ENCODE measurements around the gene RPL10. TPM values are rescaled to one million over a fixed set of nuclear protein-coding genes. Genes with fewer than 3 reads are reported as not detected.
A peak's percentile ranks its signal among the peaks of the same experiment; 100 is the strongest.

Gene RPL10
- total RNA-seq, 2 experiments from 2014 or later = 5,036 to 5,204 TPM

GRCh38 chrX:154352012-154352401, 46.2 kb upstream of the RPL10 start:
- ChIA-PET POLR2A (no interaction called here), CTCF (no interaction called here)
- Mint-ChIP-seq H3K27me3 (no peaks in the 10 kb centered on the region), H3K4me1 (ENCODE audit: low read depth) (peaks cover 26% of the 10 kb centered on the region), H3K9me3 (no peaks in the 10 kb centered on the region), H3K27ac (peak overlapping the region; percentile 85), H3K36me3 (ENCODE audit: low read depth) (peaks cover 66% of the 10 kb centered on the region), H3K4me3 (peak overlapping the region; percentile 48)
- Histone ChIP-seq H3K27me3 (ENCODE audit: control insufficient read depth in 1 of 2, insufficient read depth in 2 of 2, low read length in 2 of 2) (no peaks in the 10 kb centered on the region), H3K36me3 (ENCODE audit: insufficient read depth, low read length) (peaks cover 90% of the 10 kb centered on the region), H3K4me3 (ENCODE audit: low read length) (no peak overlapping the region), H3K4me1 (ENCODE audit: insufficient read depth, low read length) (peaks cover 99% of the 10 kb centered on the region), H3K9me3 (ENCODE audit: control insufficient read depth in 1 of 2, insufficient read depth in 1 of 2, low read length in 2 of 2) (peaks cover 0 to 4% of the 10 kb centered on the region in 2 experiments), H3K27ac (ENCODE audit: low read depth in 1 of 2, low read length in 2 of 2) (peak overlapping the region; percentile 53 to 55)
- DNase-seq = peak in 1 of 14 experiments; percentile 3
- intact Hi-C loops (cut with DNase I, micrococcal nuclease) = no loop called here
- ATAC-seq (ENCODE audit: poor library complexity) = peak; percentile 4
- no peak for TF ChIP-seq CTCF (IDR thresholded peaks at IDR 0.05)

- POLR2A ChIA-PET = no interaction called here
- Mint-ChIP-seq H3K27me3 (no peaks in the 10 kb centered on the region), H3K4me3 (no peak overlapping the region), H3K27ac (no peak overlapping the region), H3K4me1 (ENCODE audit: low read depth) (peaks cover 21% of the 10 kb centered on the region), H3K9me3 (no peaks in the 10 kb centered on the region), H3K36me3 (ENCODE audit: low read depth) (peaks cover 66% of the 10 kb centered on the region)
- H3K36me3 ChIP-seq (ENCODE audit: insufficient read depth, low read length) = peaks cover 94% of the 10 kb centered on the region
- no peak for TF ChIP-seq CTCF (IDR thresholded peaks at IDR 0.05)
- CTCF ChIA-PET = no interaction called here
- peak overlapping the region; percentile 15 to 53 for H3K27ac ChIP-seq (ENCODE audit: low read depth in 1 of 2, low read length in 2 of 2)
- no peak for ATAC-seq (ENCODE audit: poor library complexity)
- DNase-seq = peak in 1 of 14 experiments; percentile 0
- peaks cover 0 to 4% of the 10 kb centered on the region in 2 experiments for H3K9me3 ChIP-seq (ENCODE audit: control insufficient read depth in 1 of 2, insufficient read depth in 1 of 2, low read length in 2 of 2)
- no peak overlapping the region for H3K4me3 ChIP-seq (ENCODE audit: low read length)
- no peaks in the 10 kb centered on the region for H3K27me3 ChIP-seq (ENCODE audit: control insufficient read depth in 1 of 2, insufficient read depth in 2 of 2, low read length in 2 of 2)
- intact Hi-C loops (cut with DNase I, micrococcal nuclease) = no loop called here
- H3K4me1 ChIP-seq (ENCODE audit: insufficient read depth, low read length) = peaks cover 99% of the 10 kb centered on the region
Observed at GRCh38 chrX:154352466-154352865, 45.7 kb upstream of the RPL10 start.

- Histone ChIP-seq H3K27me3 (ENCODE audit: control insufficient read depth in 1 of 2, insufficient read depth in 2 of 2, low read length in 2 of 2) (no peaks in the 10 kb centered on the region), H3K4me3 (ENCODE audit: low read length) (no peak overlapping the region), H3K4me1 (ENCODE audit: insufficient read depth, low read length) (peaks cover 100% of the 10 kb centered on the region), H3K9me3 (ENCODE audit: control insufficient read depth in 1 of 2, insufficient read depth in 1 of 2, low read length in 2 of 2) (peaks cover 0 to 4% of the 10 kb centered on the region in 2 experiments), H3K27ac (ENCODE audit: low read depth in 1 of 2, low read length in 2 of 2) (no peak overlapping the region), H3K36me3 (ENCODE audit: insufficient read depth, low read length) (peaks cover 99% of the 10 kb centered on the region)
- no peak overlapping the region for H3K27ac Mint-ChIP-seq
- peaks cover 16% of the 10 kb centered on the region for H3K4me1 Mint-ChIP-seq (ENCODE audit: low read depth)
- H3K36me3 Mint-ChIP-seq (ENCODE audit: low read depth) = peaks cover 68% of the 10 kb centered on the region
- no peak overlapping the region for H3K4me3 Mint-ChIP-seq
- CTCF ChIA-PET = no interaction called here
- DNase-seq (peak in 1 of 14 experiments; percentile 2), ATAC-seq (ENCODE audit: poor library complexity) (no peak)
- intact Hi-C loops (cut with DNase I, micrococcal nuclease) = no loop called here
- POLR2A ChIA-PET = interaction anchor here (1.0 kb wide), 1 partner anchor 17 kb away, joined by 3 read pairs; no protein-coding TSS in a partner anchor
- H3K27me3 Mint-ChIP-seq = no peaks in the 10 kb centered on the region
- no peaks in the 10 kb centered on the region for H3K9me3 Mint-ChIP-seq
- TF ChIP-seq CTCF (IDR thresholded peaks at IDR 0.05) = no peak
Observed at GRCh38 chrX:154353172-154353843, 44.9 kb upstream of the RPL10 start.
